ENCODE measurements around the gene STARD9. TPM values are rescaled to one million over a fixed set of nuclear protein-coding genes. Genes with fewer than 3 reads are reported as not detected.
A peak's percentile ranks its signal among the peaks of the same experiment; 100 is the strongest.

Gene STARD9
- total RNA-seq, 1 experiment from 2014 or later: 1.7 TPM

DNA sequence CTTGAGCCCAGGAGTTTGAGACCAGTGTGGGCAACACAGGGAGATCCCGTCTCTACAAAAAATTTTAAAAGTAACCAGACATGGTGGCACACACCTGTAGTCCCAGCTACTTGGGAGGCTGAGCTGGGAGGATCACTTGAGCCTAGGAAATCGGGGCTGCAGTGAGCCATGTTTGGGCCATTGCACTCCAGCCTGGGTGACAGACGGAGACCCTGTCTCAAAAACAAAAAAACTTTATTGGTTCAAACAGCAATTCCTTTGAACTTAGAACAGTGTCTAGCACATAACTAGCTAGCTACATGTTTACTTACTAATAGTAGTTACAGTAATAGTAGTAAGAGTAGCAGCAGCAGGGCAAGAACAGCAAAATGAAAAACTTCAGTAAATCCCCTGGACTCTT lies 16.7 kb upstream of the STARD9 start:
- Histone ChIP-seq H3K9me2 (ENCODE audit: insufficient read depth) (no peaks in the 10 kb centered on the region), H3K4me3 (no peak overlapping the region), H3K79me2 (ENCODE audit: low read depth) (no peaks in the 10 kb centered on the region), H4K20me1 (ENCODE audit: insufficient read depth) (no peaks in the 10 kb centered on the region), H3K4me1 (replicated peaks; ENCODE audit: insufficient read depth) (no peaks in the 10 kb centered on the region), H3K9me3 (ENCODE audit: insufficient read depth, low read depth) (no peaks in the 10 kb centered on the region), H3K27ac (no peak overlapping the region), H3F3A (ENCODE audit: insufficient read depth, low read depth) (no peaks in the 10 kb centered on the region), H3K4me2 (no peak overlapping the region), H2AFZ (no peak overlapping the region), H3K27me3 (ENCODE audit: insufficient read depth, low read depth) (no peaks in the 10 kb centered on the region), H3K36me3 (ENCODE audit: low read depth) (no peaks in the 10 kb centered on the region)
- intact Hi-C loops (cut with micrococcal nuclease; ENCODE audit: unreplicated experiment): no loop called here
- CTCF ChIA-PET: no interaction called here
- no peak for TF ChIP-seq EZH2 (IDR thresholded peaks at IDR 0.05; ENCODE audit: low read depth)
- TF ChIP-seq, protein P1, sequence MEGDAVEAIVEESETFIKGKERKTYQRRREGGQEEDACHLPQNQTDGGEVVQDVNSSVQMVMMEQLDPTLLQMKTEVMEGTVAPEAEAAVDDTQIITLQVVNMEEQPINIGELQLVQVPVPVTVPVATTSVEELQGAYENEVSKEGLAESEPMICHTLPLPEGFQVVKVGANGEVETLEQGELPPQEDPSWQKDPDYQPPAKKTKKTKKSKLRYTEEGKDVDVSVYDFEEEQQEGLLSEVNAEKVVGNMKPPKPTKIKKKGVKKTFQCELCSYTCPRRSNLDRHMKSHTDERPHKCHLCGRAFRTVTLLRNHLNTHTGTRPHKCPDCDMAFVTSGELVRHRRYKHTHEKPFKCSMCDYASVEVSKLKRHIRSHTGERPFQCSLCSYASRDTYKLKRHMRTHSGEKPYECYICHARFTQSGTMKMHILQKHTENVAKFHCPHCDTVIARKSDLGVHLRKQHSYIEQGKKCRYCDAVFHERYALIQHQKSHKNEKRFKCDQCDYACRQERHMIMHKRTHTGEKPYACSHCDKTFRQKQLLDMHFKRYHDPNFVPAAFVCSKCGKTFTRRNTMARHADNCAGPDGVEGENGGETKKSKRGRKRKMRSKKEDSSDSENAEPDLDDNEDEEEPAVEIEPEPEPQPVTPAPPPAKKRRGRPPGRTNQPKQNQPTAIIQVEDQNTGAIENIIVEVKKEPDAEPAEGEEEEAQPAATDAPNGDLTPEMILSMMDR (conservative IDR thresholded peaks at IDR 0.05): no peak
- POLR2A ChIA-PET (ENCODE audit: unreplicated experiment): no interaction called here
- no TSS peak for BruUV-seq (replicated peaks)
- DNase-seq: no peak

DNA sequence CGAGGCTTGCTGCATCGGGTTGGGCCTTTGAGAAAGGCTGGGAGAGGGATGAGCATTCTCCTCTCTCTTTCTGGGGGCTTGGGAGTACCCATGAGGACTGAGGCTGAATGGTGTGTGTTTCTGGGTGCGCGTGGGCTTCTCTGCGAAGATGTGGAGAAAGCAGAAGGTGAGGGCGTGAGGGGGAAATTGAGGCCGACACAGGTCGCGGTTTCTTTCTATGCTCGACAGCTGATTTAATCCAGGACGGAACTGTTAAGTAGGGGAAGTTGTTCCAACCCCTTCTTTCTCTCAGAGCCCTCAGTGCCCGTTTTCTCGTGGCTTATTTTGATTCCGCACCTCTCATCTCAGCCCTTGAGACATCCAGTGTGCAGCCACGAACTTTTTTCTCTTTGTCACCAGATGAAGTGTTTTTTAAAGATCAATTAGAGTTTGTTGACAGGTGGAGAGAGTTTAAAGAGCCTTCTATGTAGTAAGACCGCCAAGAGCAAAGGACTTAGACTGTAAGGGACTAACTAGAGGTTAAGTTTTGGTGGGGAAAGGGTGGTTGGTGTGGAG lies 711 bp downstream of the STARD9 start:
- Histone ChIP-seq H4K20me1 (ENCODE audit: insufficient read depth) (no peaks in the 10 kb centered on the region), H3F3A (ENCODE audit: insufficient read depth, low read depth) (no peaks in the 10 kb centered on the region), H3K36me3 (ENCODE audit: low read depth) (no peaks in the 10 kb centered on the region), H3K27me3 (ENCODE audit: insufficient read depth, low read depth) (peaks cover 16% of the 10 kb centered on the region), H2AFZ (peak overlapping the region; percentile 70), H3K9me3 (ENCODE audit: insufficient read depth, low read depth) (no peaks in the 10 kb centered on the region), H3K4me2 (peak overlapping the region; percentile 82), H3K27ac (no peak overlapping the region), H3K79me2 (ENCODE audit: low read depth) (no peaks in the 10 kb centered on the region), H3K4me1 (replicated peaks; ENCODE audit: insufficient read depth) (no peaks in the 10 kb centered on the region; the same call in 1 of the 2 replicates), H3K9me2 (ENCODE audit: insufficient read depth) (no peaks in the 10 kb centered on the region), H3K4me3 (peak overlapping the region; percentile 58)
- DNase-seq: no peak
- no TSS peak for BruUV-seq (replicated peaks)
- intact Hi-C loops (cut with micrococcal nuclease; ENCODE audit: unreplicated experiment): no loop called here
- no peak for TF ChIP-seq EZH2 (IDR thresholded peaks at IDR 0.05; ENCODE audit: low read depth)
- TF ChIP-seq, protein P1 (conservative IDR thresholded peaks at IDR 0.05): no peak
- CTCF ChIA-PET: interaction anchor here (0.6 to 1.2 kb wide), 2 partner anchors 12 to 16 kb away, joined by 3 read pairs; no protein-coding TSS in a partner anchor
- POLR2A ChIA-PET (ENCODE audit: unreplicated experiment): interaction anchor here (0.5 to 0.6 kb wide), 2 partner anchors 87 to 286 kb away, joined by 9 read pairs; no protein-coding TSS in a partner anchor

DNA sequence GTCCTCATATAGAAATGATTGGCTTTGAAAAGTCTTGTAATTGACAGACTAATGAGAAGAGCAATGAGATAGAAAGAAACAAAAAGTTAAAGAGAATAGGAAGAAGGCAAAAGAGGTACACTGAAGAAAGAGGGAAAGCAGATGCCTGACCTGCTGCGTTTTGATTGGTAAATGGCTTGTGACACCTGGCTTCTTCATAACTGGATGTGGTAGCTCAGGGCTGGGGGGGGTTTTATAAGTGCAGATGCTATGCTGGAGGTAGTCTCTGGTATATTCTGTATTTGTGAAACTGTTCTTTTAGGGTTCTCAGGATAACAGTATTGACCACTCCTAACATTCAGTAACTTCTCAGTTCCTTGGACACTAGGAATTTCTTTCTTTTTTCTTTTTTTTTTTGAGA lies 1.4 kb downstream of the STARD9 start:
- H3K4me2 ChIP-seq: no peak overlapping the region
- H3F3A ChIP-seq (ENCODE audit: insufficient read depth, low read depth): no peaks in the 10 kb centered on the region
- H3K9me3 ChIP-seq (ENCODE audit: insufficient read depth, low read depth): no peaks in the 10 kb centered on the region
- H3K79me2 ChIP-seq (ENCODE audit: low read depth): no peaks in the 10 kb centered on the region
- H3K27me3 ChIP-seq (ENCODE audit: insufficient read depth, low read depth): peaks cover 16% of the 10 kb centered on the region
- H3K9me2 ChIP-seq (ENCODE audit: insufficient read depth): no peaks in the 10 kb centered on the region
- no peak overlapping the region for H3K4me3 ChIP-seq
- H3K27ac ChIP-seq: no peak overlapping the region
- BruUV-seq (replicated peaks): TSS peak; percentile 28
- no peaks in the 10 kb centered on the region; the same call in 1 of the 2 replicates for H3K4me1 ChIP-seq (replicated peaks; ENCODE audit: insufficient read depth)
- H3K36me3 ChIP-seq (ENCODE audit: low read depth): no peaks in the 10 kb centered on the region
- TF ChIP-seq, protein P1 (conservative IDR thresholded peaks at IDR 0.05): no peak
- TF ChIP-seq EZH2 (IDR thresholded peaks at IDR 0.05; ENCODE audit: low read depth): no peak
- intact Hi-C loops (cut with micrococcal nuclease; ENCODE audit: unreplicated experiment): no loop called here
- H2AFZ ChIP-seq: no peak overlapping the region
- H4K20me1 ChIP-seq (ENCODE audit: insufficient read depth): no peaks in the 10 kb centered on the region
- DNase-seq: no peak
- ChIA-PET CTCF (no interaction called here), POLR2A (ENCODE audit: unreplicated experiment) (no interaction called here)

Measured in PC-9 (cell line).